ENCODE measurements around the gene QSER1.

DNA sequence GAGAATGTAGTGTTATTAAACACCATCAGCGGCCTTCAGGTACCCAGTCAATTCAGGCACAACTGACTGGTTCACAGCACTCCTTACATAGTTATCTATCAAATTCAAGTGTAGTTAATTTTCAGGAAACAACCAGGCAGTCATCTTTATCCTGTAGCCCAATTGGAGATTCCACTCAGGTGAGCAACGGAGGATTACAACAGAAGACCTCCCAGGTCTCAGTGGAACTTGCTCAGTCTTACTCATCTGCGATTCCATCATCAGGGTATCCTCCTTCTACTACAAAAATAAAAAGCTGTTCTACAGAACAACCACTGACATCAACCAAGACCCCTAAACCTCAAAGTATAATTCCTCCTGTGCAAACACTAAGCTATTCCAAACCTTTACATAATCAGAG, 39.6 kb downstream of the QSER1 start:
- TF ChIP-seq, protein P1, sequence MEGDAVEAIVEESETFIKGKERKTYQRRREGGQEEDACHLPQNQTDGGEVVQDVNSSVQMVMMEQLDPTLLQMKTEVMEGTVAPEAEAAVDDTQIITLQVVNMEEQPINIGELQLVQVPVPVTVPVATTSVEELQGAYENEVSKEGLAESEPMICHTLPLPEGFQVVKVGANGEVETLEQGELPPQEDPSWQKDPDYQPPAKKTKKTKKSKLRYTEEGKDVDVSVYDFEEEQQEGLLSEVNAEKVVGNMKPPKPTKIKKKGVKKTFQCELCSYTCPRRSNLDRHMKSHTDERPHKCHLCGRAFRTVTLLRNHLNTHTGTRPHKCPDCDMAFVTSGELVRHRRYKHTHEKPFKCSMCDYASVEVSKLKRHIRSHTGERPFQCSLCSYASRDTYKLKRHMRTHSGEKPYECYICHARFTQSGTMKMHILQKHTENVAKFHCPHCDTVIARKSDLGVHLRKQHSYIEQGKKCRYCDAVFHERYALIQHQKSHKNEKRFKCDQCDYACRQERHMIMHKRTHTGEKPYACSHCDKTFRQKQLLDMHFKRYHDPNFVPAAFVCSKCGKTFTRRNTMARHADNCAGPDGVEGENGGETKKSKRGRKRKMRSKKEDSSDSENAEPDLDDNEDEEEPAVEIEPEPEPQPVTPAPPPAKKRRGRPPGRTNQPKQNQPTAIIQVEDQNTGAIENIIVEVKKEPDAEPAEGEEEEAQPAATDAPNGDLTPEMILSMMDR (IDR thresholded peaks at IDR 0.05): no peak
- TF ChIP-seq POLR2A (IDR thresholded peaks at IDR 0.05): no peak
